Left hindlimb (tissue), 1 donor: ENCODE results near the gene RNF111.
"Not testable (repeated sequence)": the region's sequence is repeated elsewhere in the genome, so short reads cannot be mapped to it uniquely, and the experiment has no call there.

Experiments
- DNase-seq: peaks from one replicate; pipeline ENCODE4 v3.0.0-alpha.2; 2018

RNF111 gene

GRCh38 chr15:58987491-58988005 lies at the start of gene RNF111:
Gene RNF111, plus strand, starts transcription at chr15:58987663. Its CDS starts 43,160 bp downstream, at chr15:59030823.
- peak; percentile 93 for DNase-seq

GRCh38 chr15:58947179-58947578 lies 40.3 kb upstream of the RNF111 start:
- DNase-seq, result no peak

- DNase-seq, result no peak
Measured at GRCh38 chr15:58951388-58952007, 36.0 kb upstream of the RNF111 start.

GRCh38 chr15:58952751-58953150 lies 34.7 kb upstream of the RNF111 start:
- DNase-seq, result no peak

GRCh38 chr15:58957101-58957973 lies 30.1 kb upstream of the RNF111 start:
- peak; percentile 41 for DNase-seq

- no peak for DNase-seq
Measured at GRCh38 chr15:58958811-58959210, 28.7 kb upstream of the RNF111 start.

GRCh38 chr15:58962136-58962535 lies 25.3 kb upstream of the RNF111 start:
- no peak for DNase-seq

GRCh38 chr15:58962662-58963565 lies 24.5 kb upstream of the RNF111 start:
- DNase-seq, result no peak

GRCh38 chr15:58966698-58967097 lies 20.8 kb upstream of the RNF111 start:
- no peak for DNase-seq

GRCh38 chr15:58967479-58967878 lies 20.0 kb upstream of the RNF111 start:
- no peak for DNase-seq

- no peak for DNase-seq
Measured at GRCh38 chr15:58977887-58978286, 9.6 kb upstream of the RNF111 start.

- DNase-seq, result no peak
Measured at GRCh38 chr15:58980351-58980939, 7.0 kb upstream of the RNF111 start.

- no peak for DNase-seq
Measured at GRCh38 chr15:58981808-58982475, 5.5 kb upstream of the RNF111 start.

- DNase-seq, result no peak
Measured at GRCh38 chr15:58983261-58983660, 4.2 kb upstream of the RNF111 start.

GRCh38 chr15:58985443-58985842 lies 2.0 kb upstream of the RNF111 start:
- DNase-seq, result no peak

GRCh38 chr15:58987036-58987435 lies 427 bp upstream of the RNF111 start:
- DNase-seq, result no peak

- DNase-seq, result no peak
Measured at GRCh38 chr15:58988006-58988785, 733 bp downstream of the RNF111 start.

GRCh38 chr15:58992181-58992580 lies 4.7 kb downstream of the RNF111 start:
- DNase-seq, result no peak

GRCh38 chr15:58994906-58995453 lies 7.5 kb downstream of the RNF111 start:
- no peak for DNase-seq

GRCh38 chr15:58999694-59000093 lies 12.2 kb downstream of the RNF111 start:
- DNase-seq, result no peak

- not testable (repeated sequence) for DNase-seq
Measured at GRCh38 chr15:59000251-59000650, 12.8 kb downstream of the RNF111 start.
